ENCODE data around the gene OMP.

Gene OMP

GRCh38 chr11:77063407-77063806 is 39.2 kb upstream of the OMP start:
- H3K27ac ChIP-seq (ENCODE audit: low read length, poor library complexity, severe bottlenecking): no peak overlapping the region
- no peaks in the 10 kb centered on the region for H3K36me3 ChIP-seq (ENCODE audit: control insufficient read depth in 1 of 2, insufficient read depth in 2 of 2, low read depth in 1 of 2, low read length in 2 of 2)
- H3K4me2 ChIP-seq (ENCODE audit: low read length, poor library complexity, severe bottlenecking): no peak overlapping the region
- peaks cover 17% of the 10 kb centered on the region for H3K4me1 ChIP-seq (ENCODE audit: control insufficient read depth, insufficient read depth, low read depth, low read length)
- WGBS: 81% methylated on average over 1 of the region's 1 CpG
- no peaks in the 10 kb centered on the region for H3K9me3 ChIP-seq (ENCODE audit: control insufficient read depth, low read length)
- no peak overlapping the region for H3K4me3 ChIP-seq (ENCODE audit: insufficient read depth in 1 of 2, low read depth in 1 of 2, low read length in 2 of 2)
- no peak overlapping the region for H3K14ac ChIP-seq (ENCODE audit: low read length in 2 of 2)
- H3K18ac ChIP-seq (ENCODE audit: low read depth in 1 of 2, low read length in 2 of 2): no peak overlapping the region
- no peak overlapping the region for H2AFZ ChIP-seq (ENCODE audit: low read depth, low read length)
- H3K79me1 ChIP-seq (replicated peaks; ENCODE audit: low read length, poor library complexity, severe bottlenecking): peaks cover 10% of the 10 kb centered on the region
- H3K9ac ChIP-seq (ENCODE audit: low read length): no peak overlapping the region
- no peak overlapping the region for H2BK12ac ChIP-seq (ENCODE audit: low read length in 2 of 2)
- H4K91ac ChIP-seq (ENCODE audit: low read length): no peak overlapping the region
- no peak for DNase-seq
- no peak overlapping the region for H2BK120ac ChIP-seq (ENCODE audit: low read depth, low read length)
- H3K27me3 ChIP-seq (ENCODE audit: control insufficient read depth in 1 of 2, insufficient read depth in 1 of 2, low read length in 2 of 2): no peaks in the 10 kb centered on the region
- no peak overlapping the region for H2AK5ac ChIP-seq (ENCODE audit: low read length, severe bottlenecking)
- no peak overlapping the region for H4K8ac ChIP-seq (ENCODE audit: low read length)
- no peak overlapping the region for H2BK15ac ChIP-seq (ENCODE audit: low read depth, poor library complexity, severe bottlenecking)
- H3K23ac ChIP-seq (ENCODE audit: low read length in 2 of 2): no peak overlapping the region
- no peak overlapping the region for H2BK5ac ChIP-seq (ENCODE audit: low read depth, low read length, poor library complexity, severe bottlenecking)
- H3K4ac ChIP-seq (ENCODE audit: low read depth in 1 of 2, low read length in 2 of 2): no peak overlapping the region

GRCh38 chr11:77063861-77064260 is 38.8 kb upstream of the OMP start:
- no peak overlapping the region for H2AFZ ChIP-seq (ENCODE audit: low read depth, low read length)
- peaks cover 14% of the 10 kb centered on the region for H3K79me1 ChIP-seq (replicated peaks; ENCODE audit: low read length, poor library complexity, severe bottlenecking)
- H3K9me3 ChIP-seq (ENCODE audit: control insufficient read depth, low read length): no peaks in the 10 kb centered on the region
- H3K23ac ChIP-seq (ENCODE audit: low read length in 2 of 2): no peak overlapping the region
- H4K8ac ChIP-seq (ENCODE audit: low read length): no peak overlapping the region
- H3K4me2 ChIP-seq (ENCODE audit: low read length, poor library complexity, severe bottlenecking): no peak overlapping the region
- 93% methylated on average over 4 of the region's 4 CpGs for WGBS
- no peaks in the 10 kb centered on the region for H3K27me3 ChIP-seq (ENCODE audit: control insufficient read depth in 1 of 2, insufficient read depth in 1 of 2, low read length in 2 of 2)
- H4K91ac ChIP-seq (ENCODE audit: low read length): no peak overlapping the region
- H2BK15ac ChIP-seq (ENCODE audit: low read depth, poor library complexity, severe bottlenecking): no peak overlapping the region
- H3K18ac ChIP-seq (ENCODE audit: low read depth in 1 of 2, low read length in 2 of 2): no peak overlapping the region
- H3K36me3 ChIP-seq (ENCODE audit: control insufficient read depth in 1 of 2, insufficient read depth in 2 of 2, low read depth in 1 of 2, low read length in 2 of 2): no peaks in the 10 kb centered on the region
- peaks cover 17% of the 10 kb centered on the region for H3K4me1 ChIP-seq (ENCODE audit: control insufficient read depth, insufficient read depth, low read depth, low read length)
- H2BK5ac ChIP-seq (ENCODE audit: low read depth, low read length, poor library complexity, severe bottlenecking): no peak overlapping the region
- DNase-seq: no peak
- H3K27ac ChIP-seq (ENCODE audit: low read length, poor library complexity, severe bottlenecking): no peak overlapping the region
- no peak overlapping the region for H3K4ac ChIP-seq (ENCODE audit: low read depth in 1 of 2, low read length in 2 of 2)
- H2BK12ac ChIP-seq (ENCODE audit: low read length in 2 of 2): no peak overlapping the region
- H3K14ac ChIP-seq (ENCODE audit: low read length in 2 of 2): no peak overlapping the region
- H2BK120ac ChIP-seq (ENCODE audit: low read depth, low read length): no peak overlapping the region
- H3K9ac ChIP-seq (ENCODE audit: low read length): no peak overlapping the region
- H2AK5ac ChIP-seq (ENCODE audit: low read length, severe bottlenecking): no peak overlapping the region
- H3K4me3 ChIP-seq (ENCODE audit: insufficient read depth in 1 of 2, low read depth in 1 of 2, low read length in 2 of 2): no peak overlapping the region

GRCh38 chr11:77064648-77065217 is 37.9 kb upstream of the OMP start:
- Histone ChIP-seq H2AK5ac (ENCODE audit: low read length, severe bottlenecking) (no peak overlapping the region), H2BK15ac (ENCODE audit: low read depth, poor library complexity, severe bottlenecking) (no peak overlapping the region), H3K4me2 (ENCODE audit: low read length, poor library complexity, severe bottlenecking) (no peak overlapping the region), H2BK120ac (ENCODE audit: low read depth, low read length) (no peak overlapping the region), H3K9me3 (ENCODE audit: control insufficient read depth, low read length) (no peaks in the 10 kb centered on the region), H4K91ac (ENCODE audit: low read length) (no peak overlapping the region), H3K14ac (ENCODE audit: low read length in 2 of 2) (no peak overlapping the region), H4K8ac (ENCODE audit: low read length) (no peak overlapping the region), H3K4me3 (ENCODE audit: insufficient read depth in 1 of 2, low read depth in 1 of 2, low read length in 2 of 2) (no peak overlapping the region), H3K27ac (ENCODE audit: low read length, poor library complexity, severe bottlenecking) (no peak overlapping the region), H3K79me1 (replicated peaks; ENCODE audit: low read length, poor library complexity, severe bottlenecking) (peaks cover 22% of the 10 kb centered on the region), H3K27me3 (ENCODE audit: control insufficient read depth in 1 of 2, insufficient read depth in 1 of 2, low read length in 2 of 2) (no peaks in the 10 kb centered on the region), H2BK5ac (ENCODE audit: low read depth, low read length, poor library complexity, severe bottlenecking) (no peak overlapping the region), H3K9ac (ENCODE audit: low read length) (no peak overlapping the region), H3K36me3 (ENCODE audit: control insufficient read depth in 1 of 2, insufficient read depth in 2 of 2, low read depth in 1 of 2, low read length in 2 of 2) (no peaks in the 10 kb centered on the region), H3K23ac (ENCODE audit: low read length in 2 of 2) (no peak overlapping the region), H3K4ac (ENCODE audit: low read depth in 1 of 2, low read length in 2 of 2) (no peak overlapping the region), H2BK12ac (ENCODE audit: low read length in 2 of 2) (no peak overlapping the region), H2AFZ (ENCODE audit: low read depth, low read length) (no peak overlapping the region), H3K4me1 (ENCODE audit: control insufficient read depth, insufficient read depth, low read depth, low read length) (peaks cover 17% of the 10 kb centered on the region), H3K18ac (ENCODE audit: low read depth in 1 of 2, low read length in 2 of 2) (no peak overlapping the region)
- DNase-seq: no peak
- 94% methylated on average over 4 of the region's 4 CpGs for WGBS

- peak overlapping the region; percentile 95 for H4K8ac ChIP-seq (ENCODE audit: low read length)
- no peaks in the 10 kb centered on the region for H3K9me3 ChIP-seq (ENCODE audit: control insufficient read depth, low read length)
- peak overlapping the region; percentile 95 for H3K4me2 ChIP-seq (ENCODE audit: low read length, poor library complexity, severe bottlenecking)
- peak overlapping the region; percentile 85 for H4K91ac ChIP-seq (ENCODE audit: low read length)
- H2BK15ac ChIP-seq (ENCODE audit: low read depth, poor library complexity, severe bottlenecking): peak overlapping the region; percentile 34
- H3K4me3 ChIP-seq (ENCODE audit: insufficient read depth in 1 of 2, low read depth in 1 of 2, low read length in 2 of 2): peak overlapping the region; percentile 65 to 78
- no peak overlapping the region for H3K23ac ChIP-seq (ENCODE audit: low read length in 2 of 2)
- H2BK12ac ChIP-seq (ENCODE audit: low read length in 2 of 2): peak overlapping the region; percentile 15 to 44
- H2AK5ac ChIP-seq (ENCODE audit: low read length, severe bottlenecking): no peak overlapping the region
- H3K27me3 ChIP-seq (ENCODE audit: control insufficient read depth in 1 of 2, insufficient read depth in 1 of 2, low read length in 2 of 2): no peaks in the 10 kb centered on the region
- WGBS: 39% methylated on average over 13 of the region's 14 CpGs
- H3K36me3 ChIP-seq (ENCODE audit: control insufficient read depth in 1 of 2, insufficient read depth in 2 of 2, low read depth in 1 of 2, low read length in 2 of 2): no peaks in the 10 kb centered on the region
- H3K4ac ChIP-seq (ENCODE audit: low read depth in 1 of 2, low read length in 2 of 2): peak overlapping the region in 1 of 2 experiments; percentile 9
- H3K79me1 ChIP-seq (replicated peaks; ENCODE audit: low read length, poor library complexity, severe bottlenecking): peaks cover 31% of the 10 kb centered on the region
- H2BK120ac ChIP-seq (ENCODE audit: low read depth, low read length): no peak overlapping the region
- no peak overlapping the region for H3K14ac ChIP-seq (ENCODE audit: low read length in 2 of 2)
- no peak overlapping the region for H2BK5ac ChIP-seq (ENCODE audit: low read depth, low read length, poor library complexity, severe bottlenecking)
- H3K18ac ChIP-seq (ENCODE audit: low read depth in 1 of 2, low read length in 2 of 2): peak overlapping the region; percentile 80 to 93
- H3K27ac ChIP-seq (ENCODE audit: low read length, poor library complexity, severe bottlenecking): peak overlapping the region; percentile 57
- peaks cover 17% of the 10 kb centered on the region for H3K4me1 ChIP-seq (ENCODE audit: control insufficient read depth, insufficient read depth, low read depth, low read length)
- peak overlapping the region; percentile 46 for H2AFZ ChIP-seq (ENCODE audit: low read depth, low read length)
- peak; percentile 80 for DNase-seq
- H3K9ac ChIP-seq (ENCODE audit: low read length): peak overlapping the region; percentile 96
Observed at GRCh38 chr11:77065878-77066228, 36.8 kb upstream of the OMP start.

All from mesenchymal stem cell (in vitro differentiated cells and primary cell).